ENCODE measurements around the gene SFXN3. TPM values are rescaled to one million over a fixed set of nuclear protein-coding genes. Genes with fewer than 3 reads are reported as not detected.

Gene SFXN3
- total and polyA plus RNA-seq, 9 donors = 20.2 to 51.5 (median 28.6) TPM

GRCh38 chr10:101002456-101002855 lies 28.6 kb upstream of the SFXN3 start:
- 71 to 92% (median 74%) methylated on average over 11 of the region's 11 CpGs for WGBS, 3 donors
- H3K27ac ChIP-seq = peak overlapping the region; percentile 71 to 99
- peak in 1 of 5 donors; percentile 39 for DNase-seq
- H3K36me3 ChIP-seq = no peaks in the 10 kb centered on the region
- no peak for TF ChIP-seq POLR2A (IDR thresholded peaks at IDR 0.05)
- TF ChIP-seq EP300 (IDR thresholded peaks at IDR 0.05) = no peak
- TF ChIP-seq CTCF (IDR thresholded peaks at IDR 0.05) = no peak
- no peaks in the 10 kb centered on the region for H3K27me3 ChIP-seq
- intact Hi-C loops (cut with DNase I) = no loop called here
- no peaks in the 10 kb centered on the region for H3K9me3 ChIP-seq
- no peak overlapping the region for H3K4me3 ChIP-seq
- H3K4me1 ChIP-seq (ENCODE audit: insufficient read depth) = peaks cover 10% of the 10 kb centered on the region

GRCh38 chr10:101003639-101004206 lies 27.3 kb upstream of the SFXN3 start:
- no peaks in the 10 kb centered on the region for H3K27me3 ChIP-seq
- no peaks in the 10 kb centered on the region for H3K36me3 ChIP-seq
- H3K9me3 ChIP-seq = no peaks in the 10 kb centered on the region
- intact Hi-C loops (cut with DNase I) = no loop called here
- H3K27ac ChIP-seq = no peak overlapping the region
- peaks cover 18% of the 10 kb centered on the region for H3K4me1 ChIP-seq (ENCODE audit: insufficient read depth)
- H3K4me3 ChIP-seq = no peak overlapping the region
- WGBS, 3 donors = 82 to 91% (median 90%) methylated on average over 17 to 18 of the region's 18 CpGs
- TF ChIP-seq POLR2A (IDR thresholded peaks at IDR 0.05) (no peak), CTCF (IDR thresholded peaks at IDR 0.05) (no peak), EP300 (IDR thresholded peaks at IDR 0.05) (no peak)
- no peak for DNase-seq

GRCh38 chr10:101005361-101005760 lies 25.7 kb upstream of the SFXN3 start:
- Histone ChIP-seq H3K36me3 (no peaks in the 10 kb centered on the region), H3K4me1 (ENCODE audit: insufficient read depth) (peaks cover 18% of the 10 kb centered on the region), H3K4me3 (no peak overlapping the region), H3K27ac (no peak overlapping the region), H3K27me3 (no peaks in the 10 kb centered on the region), H3K9me3 (no peaks in the 10 kb centered on the region)
- WGBS, 3 donors = 83 to 92% (median 89%) methylated on average over 23 of the region's 23 CpGs
- intact Hi-C loops (cut with DNase I) = no loop called here
- no peak for TF ChIP-seq EP300 (IDR thresholded peaks at IDR 0.05)
- no peak for TF ChIP-seq POLR2A (IDR thresholded peaks at IDR 0.05)
- no peak for TF ChIP-seq CTCF (IDR thresholded peaks at IDR 0.05)
- no peak for DNase-seq

- TF ChIP-seq EP300 (IDR thresholded peaks at IDR 0.05) (no peak), POLR2A (IDR thresholded peaks at IDR 0.05) (no peak), CTCF (IDR thresholded peaks at IDR 0.05) (no peak)
- Histone ChIP-seq H3K27me3 (no peaks in the 10 kb centered on the region), H3K9me3 (no peaks in the 10 kb centered on the region), H3K27ac (no peak overlapping the region), H3K4me3 (no peak overlapping the region), H3K36me3 (no peaks in the 10 kb centered on the region), H3K4me1 (ENCODE audit: insufficient read depth) (peaks cover 18% of the 10 kb centered on the region)
- no peak for DNase-seq
- 75 to 92% (median 81%) methylated on average over 4 of the region's 4 CpGs for WGBS, 3 donors
- intact Hi-C loops (cut with DNase I) = no loop called here
Measured at GRCh38 chr10:101005869-101006567, 25.0 kb upstream of the SFXN3 start.
